HG03520 (cell line): ENCODE results near the gene PAFAH2.

Experiments
- ATAC-seq: cut with Tn5 transposase; IDR thresholded peaks from one replicate; pipeline ENCODE4 v1.9.1; 2021; ENCODE audit warnings: mild to moderate bottlenecking, moderate library complexity; ENCODE audit not compliant: unreplicated experiment

The PAFAH2 gene

GRCh38 chr1:26031611-26032220, 33.9 kb upstream of the PAFAH2 start:
- no peak for ATAC-seq

DNA sequence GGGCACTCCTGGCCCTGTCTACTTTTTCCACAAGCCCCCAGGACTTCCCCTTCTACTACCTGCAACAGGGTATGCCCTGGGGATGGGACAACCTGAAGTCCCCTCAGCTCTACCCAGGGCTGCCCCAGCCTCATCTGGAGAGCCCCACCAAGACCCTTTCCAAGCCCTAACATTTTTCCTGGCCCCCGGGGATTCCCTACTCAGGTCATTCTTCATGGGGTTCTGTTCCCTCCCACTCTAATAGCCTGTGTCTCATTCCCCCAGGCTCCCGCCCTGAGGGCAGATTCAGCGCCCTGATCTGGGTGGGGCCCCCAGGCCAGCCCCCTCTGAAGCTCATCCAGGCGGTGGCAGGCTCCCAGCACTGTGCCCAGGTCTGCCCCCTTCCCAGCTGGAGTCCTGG, 33.3 kb upstream of the PAFAH2 start:
- no peak for ATAC-seq

DNA sequence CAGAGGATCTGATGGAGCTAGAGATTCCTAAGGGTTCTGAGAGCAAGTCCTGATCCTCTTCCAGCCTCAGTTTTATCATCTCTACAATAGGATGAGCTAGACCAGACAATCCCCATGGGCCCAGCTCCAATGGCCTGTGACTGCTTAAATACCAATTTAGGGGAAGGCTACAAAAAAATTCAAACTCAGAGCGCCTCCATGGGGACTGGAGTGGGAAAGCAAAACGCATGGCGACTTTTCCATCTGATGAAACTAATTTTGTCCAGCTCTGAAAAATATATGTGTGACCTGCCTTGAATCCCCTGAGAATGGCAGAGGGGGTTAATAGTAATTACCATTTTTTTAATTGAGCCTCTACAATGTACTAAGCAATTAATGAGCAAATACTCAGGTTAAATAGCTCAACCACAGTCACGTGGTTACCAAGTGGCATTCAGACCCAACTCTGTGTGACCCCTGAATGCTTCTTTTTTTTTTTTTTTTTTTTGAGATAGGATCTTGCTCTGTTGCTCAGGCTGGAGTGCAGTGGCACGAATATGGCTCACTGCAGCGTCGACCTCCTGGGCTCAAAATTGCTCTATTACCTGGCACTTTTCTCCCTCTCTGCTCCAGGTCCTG, 32.1 kb upstream of the PAFAH2 start:
- no peak for ATAC-seq

- no peak for ATAC-seq
Measured at GRCh38 chr1:26029054-26029863, 31.4 kb upstream of the PAFAH2 start.

DNA sequence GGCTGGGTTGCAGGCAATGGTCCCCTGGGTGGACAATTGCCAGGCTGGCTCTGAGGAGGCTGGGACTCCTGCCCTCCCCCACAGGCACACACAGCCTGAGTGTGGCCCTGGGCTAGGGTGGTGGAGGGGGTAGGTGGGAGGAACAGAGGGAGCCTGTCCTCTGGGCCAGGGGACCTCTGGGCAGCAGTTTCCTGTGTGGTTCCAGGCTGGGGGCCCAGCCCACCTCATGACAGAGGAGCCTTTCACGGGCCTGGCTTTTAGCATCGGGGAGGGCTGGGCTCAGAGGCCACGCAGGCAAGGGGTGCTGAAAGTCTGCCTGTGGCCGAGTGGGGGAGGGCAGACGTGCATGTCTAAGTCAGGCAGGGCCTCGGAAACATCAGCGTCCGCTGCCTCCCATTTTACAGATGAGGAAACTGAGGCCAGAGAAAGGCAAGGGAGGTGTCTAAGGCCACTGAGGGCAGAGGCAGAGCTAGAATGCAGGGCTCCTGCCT, 30.7 kb upstream of the PAFAH2 start:
- no peak for ATAC-seq

- ATAC-seq: no peak
Measured at GRCh38 chr1:26027716-26028489, 30.0 kb upstream of the PAFAH2 start.

GRCh38 chr1:26025517-26025916, 27.7 kb upstream of the PAFAH2 start:
- ATAC-seq: no peak

- ATAC-seq: no peak
Measured at GRCh38 chr1:26025060-26025459, 27.2 kb upstream of the PAFAH2 start.

GRCh38 chr1:26023826-26024225, 26.0 kb upstream of the PAFAH2 start:
- no peak for ATAC-seq

DNA sequence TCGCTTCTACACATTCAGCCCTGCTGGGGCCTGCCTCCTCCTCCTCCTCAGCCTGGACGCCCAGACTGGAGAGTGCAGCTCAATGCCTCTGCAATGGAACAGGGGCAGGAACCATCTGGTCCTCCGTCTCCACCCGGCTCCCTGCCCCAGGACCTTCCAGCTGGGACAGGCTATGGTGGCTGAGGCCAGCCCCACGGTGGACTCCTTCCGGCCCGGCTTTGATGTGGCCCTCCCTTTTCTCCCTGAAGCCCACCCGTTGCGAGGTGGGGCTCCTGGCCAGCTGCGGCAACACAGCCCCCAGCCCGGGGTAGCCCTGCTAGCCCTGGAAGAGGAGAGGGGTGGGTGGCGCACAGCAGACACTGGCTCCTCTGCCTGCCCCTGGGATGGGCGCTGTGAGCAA, 25.1 kb upstream of the PAFAH2 start:
- no peak for ATAC-seq

GRCh38 chr1:26022404-26022779, 24.5 kb upstream of the PAFAH2 start:
- no peak for ATAC-seq

DNA sequence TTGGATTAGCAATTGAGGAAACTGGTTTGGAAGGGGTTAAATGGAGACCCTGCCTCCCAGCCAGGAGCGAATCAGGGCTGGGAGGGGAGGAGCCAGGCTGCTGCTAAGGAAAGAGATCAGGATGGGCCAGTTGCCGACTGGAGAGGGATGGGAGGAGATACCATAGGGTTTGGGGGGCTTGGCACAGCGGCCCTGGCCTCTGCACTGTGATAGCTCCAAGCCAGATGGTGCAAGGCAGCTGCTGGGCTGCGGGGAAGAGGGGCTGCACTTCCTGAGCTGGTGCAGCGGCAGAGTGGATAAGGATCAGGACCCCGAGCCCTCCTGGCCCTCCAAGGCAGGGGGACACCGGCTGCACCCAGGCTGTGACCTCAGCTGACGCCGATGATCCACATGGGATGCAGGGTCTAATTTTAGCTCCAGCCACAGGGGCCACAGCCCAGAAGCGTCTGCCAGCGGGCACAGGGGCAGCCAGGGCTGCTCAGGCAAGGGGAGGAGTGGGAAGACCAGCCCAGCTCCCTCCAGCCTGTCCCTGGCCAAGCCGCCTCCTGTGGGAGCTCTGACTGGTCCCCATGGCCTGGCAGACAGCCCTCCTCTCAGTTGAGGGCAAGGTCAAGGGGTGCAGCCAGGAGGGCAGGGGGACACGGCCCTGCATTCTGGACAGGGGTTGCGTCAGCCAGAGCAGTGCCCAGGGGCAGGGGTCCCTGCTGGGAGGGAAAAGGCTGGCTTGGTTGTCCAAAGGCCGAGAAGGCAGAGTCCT, 24.0 kb upstream of the PAFAH2 start, which contains the start of gene EXTL1:
EXTL1 (plus strand) TSS at position 129 of the 757 bp plus-strand sequence. CDS start 872 bp downstream, outside the sequence.
- no peak for ATAC-seq

DNA sequence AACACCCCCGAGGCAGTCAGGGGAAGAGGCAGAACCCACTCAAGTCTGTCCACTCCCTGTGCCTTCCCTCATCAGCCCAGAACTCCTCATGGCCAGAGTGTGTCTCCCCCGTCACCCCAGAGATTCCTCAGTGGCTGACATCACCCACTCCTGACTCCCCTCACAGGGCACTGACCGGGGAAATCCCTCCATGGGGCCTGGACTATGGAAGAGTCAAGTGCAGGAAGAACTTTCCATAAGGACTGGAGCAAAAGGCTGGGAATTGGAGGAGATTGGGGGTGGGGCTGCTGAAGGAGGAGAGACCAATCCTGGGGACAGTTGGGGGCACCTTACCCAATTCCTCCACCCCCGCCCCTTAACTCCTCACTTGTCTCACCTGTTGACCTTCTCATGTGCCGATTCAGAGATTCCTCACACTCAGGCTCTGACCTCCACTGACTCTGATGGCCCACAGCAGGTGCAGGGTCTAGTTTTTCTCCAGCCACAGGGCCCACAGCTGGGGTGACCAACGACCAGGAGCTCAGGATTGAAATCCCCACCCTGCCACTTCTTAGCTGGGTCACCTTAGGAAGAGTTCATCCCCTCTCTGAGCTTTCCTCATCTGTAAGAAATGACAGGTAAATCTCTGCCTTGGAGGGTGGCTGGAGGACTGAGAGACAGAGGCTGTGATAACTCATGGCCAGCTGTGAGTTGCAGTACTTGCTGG, 23.2 kb upstream of the PAFAH2 start:
- no peak for ATAC-seq

GRCh38 chr1:26020330-26020768, 22.5 kb upstream of the PAFAH2 start:
- no peak for ATAC-seq

- no peak for ATAC-seq
Measured at GRCh38 chr1:26019641-26020315, 21.9 kb upstream of the PAFAH2 start.

DNA sequence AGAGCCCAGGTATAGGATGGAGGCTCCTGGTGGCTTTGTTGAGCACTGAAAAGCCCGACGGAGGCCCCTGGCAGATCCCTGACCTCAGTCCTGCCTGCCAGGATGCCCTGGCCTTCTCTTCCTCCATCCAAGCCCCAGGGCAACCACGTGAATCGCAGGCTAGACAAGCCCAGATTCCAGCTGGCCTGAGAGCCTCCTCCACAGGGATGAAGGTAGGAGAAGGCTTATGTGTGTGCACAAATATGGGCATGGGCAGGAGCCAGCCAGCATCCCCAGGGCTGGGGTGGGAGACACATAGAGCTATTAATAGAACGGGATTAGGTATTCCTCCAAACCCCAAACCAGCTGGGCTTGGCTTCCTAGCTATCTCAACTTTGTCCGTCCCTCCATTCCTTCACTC, 19.7 kb upstream of the PAFAH2 start:
- no peak for ATAC-seq

DNA sequence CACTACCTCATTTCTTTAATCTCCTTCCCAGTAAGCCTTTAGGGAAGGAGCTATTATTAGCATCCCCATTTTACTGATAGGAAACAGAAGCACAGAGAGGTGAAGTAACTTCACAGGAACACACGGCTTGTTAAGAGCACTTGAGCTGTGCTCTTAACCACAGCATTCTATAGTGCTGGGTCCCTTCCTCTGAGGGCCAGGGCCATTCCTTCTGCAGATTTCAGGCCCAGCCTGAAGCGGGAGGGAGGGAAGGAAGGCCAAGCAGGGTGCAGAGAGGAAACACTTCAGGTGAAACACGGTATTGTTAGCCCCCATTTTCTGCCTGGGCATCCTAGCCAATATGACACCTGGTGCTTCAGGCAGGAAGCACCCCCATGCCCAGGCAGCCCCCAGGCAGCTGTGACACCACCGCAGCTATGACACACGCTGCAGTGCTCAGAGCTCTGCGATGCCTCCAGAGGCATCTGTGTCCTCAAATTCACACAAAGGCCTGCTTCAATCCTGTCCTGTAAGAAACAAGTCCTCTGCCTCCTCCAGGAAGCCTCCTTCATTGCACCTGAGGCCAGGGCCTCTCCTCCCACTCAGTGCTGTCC, 19.2 kb upstream of the PAFAH2 start:
- no peak for ATAC-seq

GRCh38 chr1:26016258-26016952, 18.5 kb upstream of the PAFAH2 start:
- ATAC-seq: no peak
